HepG2 (cell line): ENCODE measurements around the gene SLC7A10. TPM values are rescaled to one million over a fixed set of nuclear protein-coding genes. Genes with fewer than 3 reads are reported as not detected.

ENCODE experiments used
- AGO1 ChIP-seq: fragments of 200-400 bp; formaldehyde crosslinking; IDR thresholded peaks from 2 replicates; pipeline ENCODE4 v1.6.1; 2017; ENCODE audit warnings: mild to moderate bottlenecking, low read depth, low read length, moderate library complexity; ENCODE audit not compliant: poor library complexity, severe bottlenecking
- BCL6 ChIP-seq: IDR thresholded peaks from 2 replicates; pipeline ENCODE4 v1.6.1; 2016; ENCODE audit warnings: missing genetic modification reagents, missing compliant biosample characterization
- CBX1 ChIP-seq: IDR thresholded peaks from one replicate; pipeline ENCODE4 v1.6.1; 2016; ENCODE audit warnings: antibody characterized with exemption, low read depth
- CEBPZ ChIP-seq: IDR thresholded peaks from 2 replicates; pipeline ENCODE4 v1.6.1; 2012; ENCODE audit warnings: low read length, improper control_type of control experiment
- ETV6 ChIP-seq: sonication (generic); formaldehyde crosslinking; conservative IDR thresholded peaks from 2 replicates; pipeline ENCODE4 v1.4.0; 2020; ENCODE audit warnings: missing genetic modification reagents
- FIP1L1 ChIP-seq: fragments of 200-400 bp; formaldehyde crosslinking; IDR thresholded peaks from 2 replicates; pipeline ENCODE4 v1.6.1; 2018; ENCODE audit warnings: low read depth, mild to moderate bottlenecking, low read length, moderate library complexity, borderline replicate concordance; ENCODE audit not compliant: insufficient read depth
- FOXK2 ChIP-seq: fragments of 450-650 bp; IDR thresholded peaks from 2 replicates; pipeline ENCODE4 v1.6.1; 2016
- HBP1 ChIP-seq: IDR thresholded peaks from 2 replicates; pipeline ENCODE4 v1.6.1; 2016; ENCODE audit warnings: low read depth, control low read depth
- HNRNPLL ChIP-seq: fragments of 200-400 bp; formaldehyde crosslinking; IDR thresholded peaks from 2 replicates; pipeline ENCODE4 v1.6.1; 2017; ENCODE audit warnings: mild to moderate bottlenecking, low read depth, low read length; ENCODE audit not compliant: poor library complexity, severe bottlenecking
- PREB ChIP-seq: sonication (generic); formaldehyde crosslinking; IDR thresholded peaks from 2 replicates; pipeline ENCODE4 v1.4.0; 2020; ENCODE audit warnings: missing genetic modification reagents
- RERE ChIP-seq: IDR thresholded peaks from 2 replicates; pipeline ENCODE4 v1.6.1; 2016; ENCODE audit warnings: low read depth, missing genetic modification reagents, missing compliant biosample characterization
- SIN3A ChIP-seq: IDR thresholded peaks from 2 replicates; pipeline ENCODE4 v1.6.1; 2011; ENCODE audit warnings: low read depth, mild to moderate bottlenecking, control low read depth, low read length, borderline replicate concordance
- ZNF234 ChIP-seq: sonication (generic); formaldehyde crosslinking; conservative IDR thresholded peaks from 2 replicates; pipeline ENCODE4 v1.5.1; 2020; ENCODE audit warnings: mild to moderate bottlenecking, missing genetic modification reagents
- ZNF24 ChIP-seq: fragments of 450-650 bp; IDR thresholded peaks from 2 replicates; pipeline ENCODE4 v1.6.1; 2017; ENCODE audit warnings: antibody characterized with exemption, mild to moderate bottlenecking
- ZNF282 ChIP-seq: fragments of 450-650 bp; IDR thresholded peaks from 2 replicates; pipeline ENCODE4 v1.6.1; 2018; ENCODE audit not compliant: partially characterized antibody
- ZNF44 ChIP-seq: sonication (generic); formaldehyde crosslinking; IDR thresholded peaks from 2 replicates; pipeline ENCODE4 v1.5.1; 2020; ENCODE audit warnings: mild to moderate bottlenecking, missing genetic modification reagents
- ZNF451 ChIP-seq: sonication (generic); formaldehyde crosslinking; IDR thresholded peaks from 2 replicates; pipeline ENCODE4 v1.5.0; 2020; ENCODE audit warnings: mild to moderate bottlenecking, missing genetic modification reagents
- ZNF766 ChIP-seq: sonication (generic); formaldehyde crosslinking; IDR thresholded peaks from 2 replicates; pipeline ENCODE4 v1.5.0; 2020; ENCODE audit warnings: missing genetic modification reagents, borderline replicate concordance
- ZNF773 ChIP-seq: sonication (generic); formaldehyde crosslinking; IDR thresholded peaks from 2 replicates; pipeline ENCODE4 v1.4.0; 2020; ENCODE audit warnings: missing genetic modification reagents, borderline replicate concordance
- ZSCAN20 ChIP-seq: sonication (generic); formaldehyde crosslinking; IDR thresholded peaks from 2 replicates; pipeline ENCODE4 v1.4.0; 2020; ENCODE audit warnings: missing genetic modification reagents, mild to moderate bottlenecking, borderline replicate concordance
- ZSCAN30 ChIP-seq: sonication (generic); formaldehyde crosslinking; IDR thresholded peaks from 2 replicates; pipeline ENCODE4 v1.5.0; 2020; ENCODE audit warnings: mild to moderate bottlenecking, missing genetic modification reagents
- polyA plus RNA-seq, 8 experiments: library from polyadenylated mRNA; depleted of rRNA in 3 of 8; stranded (reverse) in 7 of 8; unstranded in 1 of 8; fragments of >200 nt; fragmentation: Illumina TruSeq in 4 of 8; extraction: Trizol in 4 of 8; gene quantifications; 2 replicates each; pipeline versions ENCODE4 v1.2.1 to v1.2.3, GENCODE V29; 2011 to 2016; ENCODE audit warnings: low read depth in 4 of 8, missing spikeins in 1 of 8, mixed read lengths in 1 of 8; ENCODE audit not compliant: insufficient read depth in 1 of 8
- total RNA-seq, 5 experiments: library from RNA; depleted of rRNA; stranded (reverse); fragments of >200 nt; fragmentation: Illumina TruSeq; extraction: Trizol; gene quantifications; 2 replicates each; pipeline ENCODE4 v1.2.3, GENCODE V29; 2016; ENCODE audit warnings: low read depth in 1 of 5

SLC7A10 gene
- total and polyA plus RNA-seq, 2 of the 13 experiments (the other 11 are each of a cell fraction or from before 2014, with no cell fraction given) = 1.1 to 2.2 TPM

- no peak for TF ChIP-seq ZSCAN30 (CRISPR knock-in tag)
- TF ChIP-seq ZNF24 = no peak
- TF ChIP-seq CEBPZ = no peak
- no peak for TF ChIP-seq FOXK2
- no peak for TF ChIP-seq ZNF44 (CRISPR knock-in tag)
- no peak for TF ChIP-seq CBX1
- no peak for TF ChIP-seq PREB (CRISPR knock-in tag)
- no peak for TF ChIP-seq SIN3A
- TF ChIP-seq AGO1 = no peak
- no peak for TF ChIP-seq FIP1L1
- no peak for TF ChIP-seq HNRNPLL
- no peak for TF ChIP-seq ZNF773 (CRISPR knock-in tag)
- TF ChIP-seq BCL6 (CRISPR knock-in tag) = 0 out of 2 replicates have a peak, but pooled peaks have one; percentile 26
- no peak for TF ChIP-seq ZNF234
- TF ChIP-seq ZSCAN20 (CRISPR knock-in tag) = no peak
- TF ChIP-seq ZNF282 = no peak
- no peak for TF ChIP-seq ETV6 (CRISPR knock-in tag)
- TF ChIP-seq ZNF451 (CRISPR knock-in tag) = no peak
- no peak for TF ChIP-seq ZNF766 (CRISPR knock-in tag)
- TF ChIP-seq RERE (CRISPR knock-in tag) = no peak
- TF ChIP-seq HBP1 (CRISPR knock-in tag) = no peak
These were observed 22.9 kb upstream of the SLC7A10 start (continued) for GRCh38 chr19:33248553-33248953.
